T-helper 1 cell treated with Interleukin-12 subunit alpha and Interleukin-12 subunit beta and Interleukin-4 antibody, amounts not matched to agents 30 μg/mL and 1 μg/mL, for 36 hours (primary cell): Measurements from ENCODE around the gene TMPRSS7.

ENCODE experiments used
- H3K27ac Mint-ChIP-seq: one replicate; pipeline ENCODE4 v1.8.0; 2021; ENCODE audit warnings: mild to moderate bottlenecking, mixed read lengths
- H3K27me3 Mint-ChIP-seq: one replicate; pipeline ENCODE4 v1.8.0; 2021; ENCODE audit warnings: low read depth, mixed read lengths
- H3K36me3 Mint-ChIP-seq: one replicate; pipeline ENCODE4 v1.8.0; 2021; ENCODE audit warnings: low read depth, mixed read lengths
- H3K4me1 Mint-ChIP-seq: one replicate; pipeline ENCODE4 v1.8.0; 2021; ENCODE audit warnings: low read depth, mixed read lengths
- H3K4me3 Mint-ChIP-seq: one replicate; pipeline ENCODE4 v1.8.0; 2021; ENCODE audit warnings: mild to moderate bottlenecking, moderate library complexity, mixed read lengths
- H3K9me3 Mint-ChIP-seq: one replicate; pipeline ENCODE4 v1.8.0; 2021; ENCODE audit warnings: mixed read lengths

The TMPRSS7 gene

GRCh38 chr3:112005091-112005672 lies 29.4 kb upstream of the TMPRSS7 start:
- no peaks in the 10 kb centered on the region for H3K36me3 Mint-ChIP-seq
- no peak overlapping the region for H3K4me3 Mint-ChIP-seq
- peaks cover 36% of the 10 kb centered on the region for H3K4me1 Mint-ChIP-seq
- no peaks in the 10 kb centered on the region for H3K27me3 Mint-ChIP-seq
- no peaks in the 10 kb centered on the region for H3K9me3 Mint-ChIP-seq
- no peak overlapping the region for H3K27ac Mint-ChIP-seq

DNA sequence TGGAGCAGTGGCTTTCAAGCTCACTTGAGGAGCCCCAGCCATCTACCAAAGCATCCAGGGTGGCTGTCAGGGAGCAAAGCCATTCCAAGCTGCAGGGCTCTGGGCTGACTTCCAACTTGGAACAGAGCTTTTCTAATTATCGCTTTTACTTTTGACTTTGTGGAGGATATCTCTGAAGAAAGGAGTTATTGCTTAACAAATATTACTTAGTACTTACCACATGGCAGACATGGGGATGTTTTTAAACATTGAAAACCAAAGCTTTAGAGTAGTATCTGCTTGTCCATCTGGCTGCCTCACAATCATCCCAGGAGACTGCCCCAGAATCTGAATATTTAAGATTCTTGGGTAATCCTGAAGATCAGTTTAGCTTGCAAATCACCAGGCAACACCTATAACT lies 26.9 kb upstream of the TMPRSS7 start:
- H3K27me3 Mint-ChIP-seq, result no peaks in the 10 kb centered on the region
- H3K4me3 Mint-ChIP-seq, result no peak overlapping the region
- H3K4me1 Mint-ChIP-seq, result peaks cover 28% of the 10 kb centered on the region
- H3K9me3 Mint-ChIP-seq, result no peaks in the 10 kb centered on the region
- H3K36me3 Mint-ChIP-seq, result no peaks in the 10 kb centered on the region
- H3K27ac Mint-ChIP-seq, result no peak overlapping the region

- H3K4me3 Mint-ChIP-seq, result no peak overlapping the region
- peaks cover 23% of the 10 kb centered on the region for H3K4me1 Mint-ChIP-seq
- H3K36me3 Mint-ChIP-seq, result no peaks in the 10 kb centered on the region
- no peaks in the 10 kb centered on the region for H3K27me3 Mint-ChIP-seq
- no peaks in the 10 kb centered on the region for H3K9me3 Mint-ChIP-seq
- no peak overlapping the region for H3K27ac Mint-ChIP-seq
Measured at GRCh38 chr3:112009670-112010069, 24.9 kb upstream of the TMPRSS7 start.

- Mint-ChIP-seq H3K27me3 (no peaks in the 10 kb centered on the region), H3K4me1 (peaks cover 20% of the 10 kb centered on the region), H3K9me3 (no peaks in the 10 kb centered on the region), H3K4me3 (no peak overlapping the region), H3K27ac (no peak overlapping the region), H3K36me3 (no peaks in the 10 kb centered on the region)
Measured at GRCh38 chr3:112010636-112011035, 23.9 kb upstream of the TMPRSS7 start.

- no peak overlapping the region for H3K4me3 Mint-ChIP-seq
- no peaks in the 10 kb centered on the region for H3K27me3 Mint-ChIP-seq
- H3K4me1 Mint-ChIP-seq, result peaks cover 20% of the 10 kb centered on the region
- H3K36me3 Mint-ChIP-seq, result no peaks in the 10 kb centered on the region
- H3K27ac Mint-ChIP-seq, result no peak overlapping the region
- H3K9me3 Mint-ChIP-seq, result no peaks in the 10 kb centered on the region
Measured at GRCh38 chr3:112011376-112011940, 23.1 kb upstream of the TMPRSS7 start.

- Mint-ChIP-seq H3K27me3 (no peaks in the 10 kb centered on the region), H3K4me3 (no peak overlapping the region), H3K27ac (no peak overlapping the region), H3K36me3 (no peaks in the 10 kb centered on the region), H3K4me1 (peaks cover 20% of the 10 kb centered on the region), H3K9me3 (no peaks in the 10 kb centered on the region)
Measured at GRCh38 chr3:112012205-112012992, 22.1 kb upstream of the TMPRSS7 start.

DNA sequence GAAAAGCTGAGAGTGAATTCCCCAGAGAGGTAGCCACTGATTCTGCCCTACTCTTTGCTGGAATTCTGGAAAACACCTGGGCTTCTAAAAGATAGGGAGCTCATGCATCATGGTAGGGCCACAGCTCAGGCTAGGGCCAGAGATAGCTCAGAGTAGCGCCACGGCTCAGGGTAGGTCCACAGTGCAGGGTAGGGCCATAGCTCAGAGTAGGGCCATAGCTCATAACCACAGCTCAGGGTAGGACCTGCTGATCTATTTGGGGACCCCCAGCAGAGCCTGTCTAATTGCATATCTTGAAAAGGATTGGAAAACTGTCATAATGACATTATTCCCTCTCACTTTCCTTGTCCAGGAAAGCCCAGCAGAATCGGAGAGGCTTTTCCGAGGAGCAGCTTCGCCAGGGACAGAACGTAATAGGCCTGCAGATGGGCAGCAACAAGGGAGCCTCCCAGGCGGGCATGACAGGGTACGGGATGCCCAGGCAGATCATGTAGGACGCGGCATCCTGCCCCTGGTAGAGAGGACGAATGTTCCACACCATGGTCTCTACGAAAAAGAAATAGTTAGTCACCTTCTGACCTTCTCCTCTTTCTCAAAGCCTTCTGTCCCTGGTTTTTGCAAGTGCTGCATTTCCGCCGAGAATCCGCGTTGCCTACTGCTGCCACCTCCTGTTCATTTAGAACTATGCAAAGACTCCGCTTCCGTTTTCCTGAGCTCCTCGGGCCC lies 21.3 kb upstream of the TMPRSS7 start:
- Mint-ChIP-seq H3K36me3 (no peaks in the 10 kb centered on the region), H3K4me1 (peaks cover 20% of the 10 kb centered on the region), H3K4me3 (peak overlapping the region; percentile 16), H3K9me3 (no peaks in the 10 kb centered on the region), H3K27me3 (no peaks in the 10 kb centered on the region), H3K27ac (peak overlapping the region; percentile 6)

DNA sequence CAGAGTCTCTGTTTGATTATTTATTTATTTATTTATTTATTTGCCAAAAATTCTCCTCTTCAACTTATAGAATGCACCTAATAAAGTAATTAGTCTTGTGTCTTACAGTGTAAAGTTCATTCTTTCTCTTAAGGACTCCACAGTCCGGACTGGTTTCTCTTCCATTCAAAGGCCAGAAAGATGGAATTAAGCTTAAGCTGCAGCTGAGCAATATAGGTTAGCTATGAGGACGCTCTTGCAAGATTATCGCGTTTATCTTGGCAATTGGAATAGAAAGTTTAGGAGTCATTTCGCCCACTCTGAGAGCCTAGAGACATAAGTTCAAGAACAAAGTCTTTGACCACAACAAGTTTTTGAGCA lies 20.8 kb upstream of the TMPRSS7 start:
- Mint-ChIP-seq H3K27ac (no peak overlapping the region), H3K36me3 (no peaks in the 10 kb centered on the region), H3K27me3 (no peaks in the 10 kb centered on the region), H3K4me1 (peaks cover 18% of the 10 kb centered on the region), H3K9me3 (no peaks in the 10 kb centered on the region), H3K4me3 (no peak overlapping the region)

GRCh38 chr3:112017091-112017490 lies 17.4 kb upstream of the TMPRSS7 start:
- no peaks in the 10 kb centered on the region for H3K9me3 Mint-ChIP-seq
- no peak overlapping the region for H3K4me3 Mint-ChIP-seq
- no peak overlapping the region for H3K27ac Mint-ChIP-seq
- peaks cover 3% of the 10 kb centered on the region for H3K27me3 Mint-ChIP-seq
- H3K36me3 Mint-ChIP-seq, result no peaks in the 10 kb centered on the region
- H3K4me1 Mint-ChIP-seq, result peaks cover 21% of the 10 kb centered on the region

- H3K4me3 Mint-ChIP-seq, result no peak overlapping the region
- no peaks in the 10 kb centered on the region for H3K36me3 Mint-ChIP-seq
- peaks cover 8% of the 10 kb centered on the region for H3K4me1 Mint-ChIP-seq
- H3K27ac Mint-ChIP-seq, result no peak overlapping the region
- H3K9me3 Mint-ChIP-seq, result no peaks in the 10 kb centered on the region
- peaks cover 3% of the 10 kb centered on the region for H3K27me3 Mint-ChIP-seq
Measured at GRCh38 chr3:112018712-112019111, 15.8 kb upstream of the TMPRSS7 start.

- Mint-ChIP-seq H3K4me1 (peaks cover 4% of the 10 kb centered on the region), H3K36me3 (no peaks in the 10 kb centered on the region), H3K27me3 (peaks cover 3% of the 10 kb centered on the region), H3K27ac (no peak overlapping the region), H3K9me3 (no peaks in the 10 kb centered on the region), H3K4me3 (no peak overlapping the region)
Measured at GRCh38 chr3:112019716-112020115, 14.8 kb upstream of the TMPRSS7 start.

GRCh38 chr3:112020674-112021085 lies 13.9 kb upstream of the TMPRSS7 start:
- no peaks in the 10 kb centered on the region for H3K9me3 Mint-ChIP-seq
- H3K4me3 Mint-ChIP-seq, result no peak overlapping the region
- no peak overlapping the region for H3K27ac Mint-ChIP-seq
- H3K4me1 Mint-ChIP-seq, result peaks cover 4% of the 10 kb centered on the region
- H3K36me3 Mint-ChIP-seq, result no peaks in the 10 kb centered on the region
- H3K27me3 Mint-ChIP-seq, result peaks cover 3% of the 10 kb centered on the region

DNA sequence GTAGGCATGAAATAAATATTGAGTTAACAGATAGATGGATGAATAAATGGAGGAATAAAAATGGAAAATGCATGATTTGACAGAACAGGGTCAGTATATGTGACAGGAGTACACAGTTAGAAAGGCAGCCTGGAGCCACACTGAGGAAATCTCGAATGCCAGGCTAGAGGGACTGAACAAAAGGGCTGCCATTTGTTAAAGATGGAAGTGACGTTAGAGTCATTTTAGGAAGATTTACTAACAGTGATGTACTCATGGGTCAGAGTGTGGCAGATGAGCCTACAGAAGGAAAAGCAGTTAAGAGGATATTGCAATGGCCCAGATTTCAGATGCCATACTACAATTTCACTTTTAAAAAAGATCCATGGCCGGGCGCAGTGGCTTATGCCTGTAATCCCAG lies 7.4 kb upstream of the TMPRSS7 start:
- H3K4me1 Mint-ChIP-seq, result no peaks in the 10 kb centered on the region
- no peaks in the 10 kb centered on the region for H3K9me3 Mint-ChIP-seq
- no peaks in the 10 kb centered on the region for H3K36me3 Mint-ChIP-seq
- H3K27ac Mint-ChIP-seq, result no peak overlapping the region
- H3K4me3 Mint-ChIP-seq, result no peak overlapping the region
- H3K27me3 Mint-ChIP-seq, result peaks cover 1% of the 10 kb centered on the region

GRCh38 chr3:112027826-112028225 lies 6.7 kb upstream of the TMPRSS7 start:
- Mint-ChIP-seq H3K27ac (no peak overlapping the region), H3K9me3 (no peaks in the 10 kb centered on the region), H3K27me3 (peaks cover 5% of the 10 kb centered on the region), H3K36me3 (no peaks in the 10 kb centered on the region), H3K4me3 (no peak overlapping the region), H3K4me1 (no peaks in the 10 kb centered on the region)

DNA sequence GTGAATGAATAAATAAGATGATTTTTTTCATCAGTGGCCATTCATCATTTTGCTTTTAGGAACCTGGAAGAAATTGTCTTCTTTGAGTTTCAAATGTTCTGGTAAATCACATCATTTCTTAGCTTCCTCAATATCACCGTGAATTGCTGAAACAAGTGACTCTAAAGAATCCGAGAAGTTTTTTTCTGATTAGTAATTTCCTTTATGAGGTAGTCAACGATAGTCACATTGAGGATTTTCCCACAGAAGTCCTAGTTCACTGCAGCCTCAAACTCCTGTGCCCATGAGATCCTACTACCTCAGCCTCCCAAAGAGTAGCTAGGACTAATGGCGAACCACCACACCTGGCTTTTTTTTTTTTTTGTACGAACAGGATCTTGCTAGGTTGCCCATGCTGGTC lies 3.6 kb upstream of the TMPRSS7 start:
- no peaks in the 10 kb centered on the region for H3K4me1 Mint-ChIP-seq

More for the DNA sequence above, 3.6 kb upstream of the TMPRSS7 start:
- H3K9me3 Mint-ChIP-seq, result no peaks in the 10 kb centered on the region
- H3K27me3 Mint-ChIP-seq, result peaks cover 11% of the 10 kb centered on the region
- H3K27ac Mint-ChIP-seq, result no peak overlapping the region
- H3K4me3 Mint-ChIP-seq, result no peak overlapping the region
- H3K36me3 Mint-ChIP-seq, result no peaks in the 10 kb centered on the region
